Endothelial cell of umbilical vein (primary cell): ENCODE data around the gene CLEC16A.

Source experiments
- MAX ChIP-seq: IDR thresholded peaks from 2 replicates; pipeline ENCODE4 v1.6.1; 2011; ENCODE audit not compliant: insufficient read depth, insufficient read length
- POLR2A ChIP-seq: IDR thresholded peaks from 2 replicates; pipeline ENCODE4 v1.6.1; 2012; ENCODE audit warnings: low read depth, mild to moderate bottlenecking, control low read depth, low read length
- POLR2AphosphoS5 ChIP-seq: IDR thresholded peaks from 2 replicates; pipeline ENCODE4 v1.6.1; 2012; ENCODE audit warnings: low read depth, mild to moderate bottlenecking, control low read depth, low read length, moderate library complexity; ENCODE audit not compliant: insufficient read depth
- TF ChIP-seq, protein P1 (sequence below), 2 donors: IDR thresholded peaks; 1 replicate in 1 of 2; 2 replicates in 1 of 2; pipeline ENCODE4 v1.5.1; 2011; ENCODE audit warnings: low read length in 2 of 2, mild to moderate bottlenecking in 2 of 2, moderate library complexity in 2 of 2, control low read depth in 1 of 2, inconsistent platforms in 1 of 2, low read depth in 1 of 2; ENCODE audit not compliant: insufficient read depth in 1 of 2; ENCODE audit errors: extremely low read depth in 1 of 2

- TF ChIP-seq POLR2AphosphoS5 (no peak), MAX (no peak), POLR2A (no peak)
- TF ChIP-seq, protein P1, sequence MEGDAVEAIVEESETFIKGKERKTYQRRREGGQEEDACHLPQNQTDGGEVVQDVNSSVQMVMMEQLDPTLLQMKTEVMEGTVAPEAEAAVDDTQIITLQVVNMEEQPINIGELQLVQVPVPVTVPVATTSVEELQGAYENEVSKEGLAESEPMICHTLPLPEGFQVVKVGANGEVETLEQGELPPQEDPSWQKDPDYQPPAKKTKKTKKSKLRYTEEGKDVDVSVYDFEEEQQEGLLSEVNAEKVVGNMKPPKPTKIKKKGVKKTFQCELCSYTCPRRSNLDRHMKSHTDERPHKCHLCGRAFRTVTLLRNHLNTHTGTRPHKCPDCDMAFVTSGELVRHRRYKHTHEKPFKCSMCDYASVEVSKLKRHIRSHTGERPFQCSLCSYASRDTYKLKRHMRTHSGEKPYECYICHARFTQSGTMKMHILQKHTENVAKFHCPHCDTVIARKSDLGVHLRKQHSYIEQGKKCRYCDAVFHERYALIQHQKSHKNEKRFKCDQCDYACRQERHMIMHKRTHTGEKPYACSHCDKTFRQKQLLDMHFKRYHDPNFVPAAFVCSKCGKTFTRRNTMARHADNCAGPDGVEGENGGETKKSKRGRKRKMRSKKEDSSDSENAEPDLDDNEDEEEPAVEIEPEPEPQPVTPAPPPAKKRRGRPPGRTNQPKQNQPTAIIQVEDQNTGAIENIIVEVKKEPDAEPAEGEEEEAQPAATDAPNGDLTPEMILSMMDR (IDR thresholded peaks at IDR 0.05; ENCODE audit: extremely low read depth in 1 of 2, insufficient read depth in 1 of 2, low read depth in 1 of 2, low read length in 2 of 2): no peak
Measured at GRCh38 chr16:11140867-11141266, 196.5 kb downstream of the CLEC16A start.
